DMS153 treated with DMSO at 0.1 percent for 48 hours (cell line): ENCODE measurements around the gene PRKAR1B.

Experiments used
- DNase-seq: peaks from one replicate; lab custom pipeline; 2025; ENCODE audit not compliant: unreplicated experiment; lab: John Stamatoyannopoulos, UW

PRKAR1B gene

GRCh38 chr7:514651-515598, 212.2 kb downstream of the PRKAR1B start:
- no peak for DNase-seq

GRCh38 chr7:514242-514641, 212.8 kb downstream of the PRKAR1B start:
- DNase-seq: no peak

- DNase-seq: no peak
Observed at GRCh38 chr7:513521-514166, 213.4 kb downstream of the PRKAR1B start.

GRCh38 chr7:512541-513311, 214.4 kb downstream of the PRKAR1B start:
- DNase-seq: peak; percentile 37

GRCh38 chr7:512146-512510, 215.0 kb downstream of the PRKAR1B start:
- DNase-seq: no peak

- DNase-seq: no peak
Observed at GRCh38 chr7:511476-512145, 215.5 kb downstream of the PRKAR1B start.

GRCh38 chr7:510782-511281, 216.2 kb downstream of the PRKAR1B start:
- no peak for DNase-seq

- no peak for DNase-seq
Observed at GRCh38 chr7:510131-510481, 217.0 kb downstream of the PRKAR1B start.

- DNase-seq: no peak
Observed at GRCh38 chr7:509426-510130, 217.5 kb downstream of the PRKAR1B start.

GRCh38 chr7:508461-509170, 218.5 kb downstream of the PRKAR1B start:
- DNase-seq: no peak

- DNase-seq: no peak
Observed at GRCh38 chr7:507623-508300, 219.3 kb downstream of the PRKAR1B start.

- no peak for DNase-seq
Observed at GRCh38 chr7:506921-507622, 220.0 kb downstream of the PRKAR1B start.

GRCh38 chr7:506391-506831, 220.7 kb downstream of the PRKAR1B start:
- DNase-seq: no peak

GRCh38 chr7:505171-505570, 221.9 kb downstream of the PRKAR1B start:
- DNase-seq: no peak

GRCh38 chr7:504221-505111, 222.6 kb downstream of the PRKAR1B start:
- DNase-seq: no peak

GRCh38 chr7:503575-504111, 223.4 kb downstream of the PRKAR1B start:
- DNase-seq: no peak

GRCh38 chr7:502296-502695, 224.8 kb downstream of the PRKAR1B start:
- no peak for DNase-seq
